AG04449 (cell line): ENCODE measurements around the gene RUNX2.

Source experiments
- CTCF ChIA-PET: fragments of 350-600 bp; formaldehyde crosslinking; extraction: SDS; loops from one replicate; lab custom pipeline; 2021; ENCODE audit warnings: antibody characterized with exemption; lab: Yijun Ruan, JAX
- POLR2A ChIA-PET: fragments of 400-600, 350-600 bp; formaldehyde crosslinking; extraction: SDS; loops from one replicate; lab custom pipeline; 2020; ENCODE audit warnings: antibody characterized with exemption, inconsistent platforms; lab: Yijun Ruan, JAX
- DNase-seq: peaks from one replicate; pipeline ENCODE4 v3.0.0-alpha.2; 2010; ENCODE audit warnings: low read depth, low spot score
- H3K4me3 ChIP-seq: 2 replicates; pipeline ENCODE4 v1.5.1; 2011; ENCODE audit warnings: low read depth, mild to moderate bottlenecking, control low read depth, low read length
- CTCF ChIP-seq: IDR thresholded peaks from one replicate; pipeline ENCODE4 v1.5.1; 2011; ENCODE audit warnings: mild to moderate bottlenecking, moderate library complexity, low read length, control low read depth, inconsistent platforms; ENCODE audit not compliant: insufficient read depth; ENCODE audit errors: missing control alignments

Gene RUNX2

DNA sequence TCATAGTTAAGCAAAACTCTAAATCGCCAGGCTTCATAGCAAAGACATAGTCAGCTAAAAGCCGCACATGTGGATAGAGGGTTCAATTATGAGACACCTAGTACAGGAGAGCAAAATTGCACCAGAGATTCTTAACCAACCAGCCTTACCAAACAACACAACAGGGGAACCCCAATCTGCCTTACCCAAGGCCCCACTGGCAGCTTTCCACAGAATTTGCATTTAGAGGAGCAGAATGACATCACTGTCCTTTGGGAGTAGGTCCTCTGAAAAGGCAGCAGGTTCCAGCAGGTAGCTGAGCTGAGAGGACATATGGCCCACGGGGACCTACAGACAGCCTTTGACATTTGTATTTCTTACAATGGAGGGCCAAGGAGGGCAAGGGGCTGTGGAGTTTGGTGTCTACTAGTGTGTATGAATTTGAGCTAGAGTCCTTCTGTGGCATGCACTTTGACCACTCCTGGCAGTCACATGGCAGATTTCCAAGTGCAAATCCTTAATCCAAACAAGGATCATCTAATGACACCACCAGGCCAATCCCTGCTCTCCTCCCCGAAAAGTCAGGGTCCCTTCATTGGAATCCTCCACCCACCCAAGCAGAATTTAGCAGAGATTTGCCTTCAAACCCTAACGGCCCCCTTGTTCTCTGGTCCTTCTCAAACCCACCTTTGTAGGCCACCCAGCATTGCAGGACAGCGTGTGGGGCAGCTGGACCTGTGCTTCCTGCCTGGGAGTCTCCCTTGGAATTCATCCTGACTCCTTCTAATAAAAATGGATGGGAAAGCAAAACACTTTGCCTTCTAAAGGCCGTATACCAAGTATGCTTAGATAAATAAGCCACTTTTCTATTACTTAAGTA, 220.8 kb downstream of the RUNX2 start:
- no peak for DNase-seq
- H3K4me3 ChIP-seq = no peak overlapping the region
- ChIA-PET POLR2A (no interaction called here), CTCF (interaction anchor here (1.3 kb wide), 1 partner anchor 382 kb away, joined by 3 read pairs; no protein-coding TSS in a partner anchor)
- no peak for TF ChIP-seq CTCF

GRCh38 chr6:45552536-45552935, 224.4 kb downstream of the RUNX2 start:
- TF ChIP-seq CTCF = no peak
- ChIA-PET POLR2A (no interaction called here), CTCF (no interaction called here)
- DNase-seq = no peak
- no peak overlapping the region for H3K4me3 ChIP-seq

- ChIA-PET POLR2A (no interaction called here), CTCF (no interaction called here)
- TF ChIP-seq CTCF = no peak
- H3K4me3 ChIP-seq = no peak overlapping the region
- DNase-seq = no peak
Observed at GRCh38 chr6:45553730-45554344, 225.7 kb downstream of the RUNX2 start.

GRCh38 chr6:45554591-45554990, 226.5 kb downstream of the RUNX2 start:
- ChIA-PET POLR2A (interaction anchor here (0.7 kb wide), 1 partner anchor 122 kb away, joined by 3 read pairs; no protein-coding TSS in a partner anchor), CTCF (interaction anchor here (0.6 to 1.2 kb wide), 2 partner anchors 14 to 370 kb away, joined by 3 read pairs; no protein-coding TSS in a partner anchor)
- H3K4me3 ChIP-seq = no peak overlapping the region
- DNase-seq = no peak
- no peak for TF ChIP-seq CTCF

- POLR2A ChIA-PET = no interaction called here
- CTCF ChIA-PET = interaction anchor here (1.0 to 2.8 kb wide), 3 partner anchors 98 to 366 kb away, joined by 4 to 17 read pairs (median 4); no protein-coding TSS in a partner anchor
- DNase-seq = no peak
- TF ChIP-seq CTCF = no peak
- peak overlapping the region; percentile 40 for H3K4me3 ChIP-seq
Observed at GRCh38 chr6:45555981-45556771, 228.0 kb downstream of the RUNX2 start.
